Body of pancreas (tissue), 4 donors: ENCODE data around the gene TASL. TPM values are rescaled to one million over a fixed set of nuclear protein-coding genes. Genes with fewer than 3 reads are reported as not detected.

Source experiments
- ATAC-seq: fragments of 150-250 bp; one replicate; pipeline ENCODE4 v1.9.1; 2016
- DNase-seq, 4 donors: peaks; one replicate each; pipeline ENCODE4 v3.0.0-alpha.2; 2019
- H3K27ac ChIP-seq, 4 donors: fragments of 200-600 bp; sonication (generic); 1 replicate in 3 of 4; 2 replicates in 1 of 4; pipeline versions ENCODE4 v1.5.1 to v1.6.1; 2016 to 2019; ENCODE audit warnings: mild to moderate bottlenecking in 1 of 4, mixed read lengths in 1 of 4, moderate library complexity in 1 of 4
- H3K27me3 ChIP-seq, 2 donors: fragments of 200-600 bp; sonication (generic); one replicate each; pipeline ENCODE4 v1.6.0; 2016; ENCODE audit warnings: mild to moderate bottlenecking in 1 of 2
- H3K36me3 ChIP-seq, 2 donors: fragments of 200-600 bp; sonication (generic); replicated peaks in 1 of 2; 2 replicates each; pipeline ENCODE4 v1.5.1; 2016; ENCODE audit warnings: low read depth in 2 of 2; ENCODE audit not compliant: insufficient read depth in 1 of 2
- H3K4me1 ChIP-seq: fragments of 200-600 bp; sonication (generic); one replicate; pipeline ENCODE4 v1.6.0; 2016
- H3K4me3 ChIP-seq, 2 donors: fragments of 200-600 bp; sonication (generic); 1 replicate in 1 of 2; 2 replicates in 1 of 2; pipeline ENCODE4 v1.5.1; 2016 to 2019
- H3K9me3 ChIP-seq, 3 donors: fragments of 200-600 bp; sonication (generic); 1 replicate in 2 of 3; 2 replicates in 1 of 3; pipeline ENCODE4 v1.5.1; 2016
- POLR2A ChIP-seq, 3 donors: fragments of 450-650 bp; IDR thresholded peaks; one replicate each; pipeline ENCODE4 v1.6.1; 2016; ENCODE audit warnings: antibody characterized with exemption in 3 of 3, mild to moderate bottlenecking in 2 of 3
- WGBS, 2 donors: methylation state at CpG; one replicate each; pipeline ENCODE4 v1.1.5; 2017; 5-methylcytosine and 5-hydroxymethylcytosine counted together
- intact Hi-C: fragments of 100-400 bp; cut with DNase I; formaldehyde crosslinking; loops from one replicate; pipeline ENCODE4 v1.15.1; 2023
- total RNA-seq, 2 donors: library from RNA; depleted of rRNA; stranded (reverse); fragments of >200 nt; gene quantifications; one replicate each; pipeline ENCODE4 v1.1.0, GENCODE V29; 2016
- TF ChIP-seq, protein P1 (sequence below), 7 experiments: fragments of 450-650 bp in 4 of 7; fragments of 200-600 bp in 3 of 7; sonication (generic) in 3 of 7; IDR thresholded peaks; one replicate each; pipeline ENCODE4 v1.5.1; 2016 to 2019; ENCODE audit warnings: antibody characterized with exemption in 7 of 7

The TASL gene, protein sequence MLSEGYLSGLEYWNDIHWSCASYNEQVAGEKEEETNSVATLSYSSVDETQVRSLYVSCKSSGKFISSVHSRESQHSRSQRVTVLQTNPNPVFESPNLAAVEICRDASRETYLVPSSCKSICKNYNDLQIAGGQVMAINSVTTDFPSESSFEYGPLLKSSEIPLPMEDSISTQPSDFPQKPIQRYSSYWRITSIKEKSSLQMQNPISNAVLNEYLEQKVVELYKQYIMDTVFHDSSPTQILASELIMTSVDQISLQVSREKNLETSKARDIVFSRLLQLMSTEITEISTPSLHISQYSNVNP
- under 1 TPM in 1 of 2 donors, not detected in 1; 0.26 TPM for total RNA-seq

DNA sequence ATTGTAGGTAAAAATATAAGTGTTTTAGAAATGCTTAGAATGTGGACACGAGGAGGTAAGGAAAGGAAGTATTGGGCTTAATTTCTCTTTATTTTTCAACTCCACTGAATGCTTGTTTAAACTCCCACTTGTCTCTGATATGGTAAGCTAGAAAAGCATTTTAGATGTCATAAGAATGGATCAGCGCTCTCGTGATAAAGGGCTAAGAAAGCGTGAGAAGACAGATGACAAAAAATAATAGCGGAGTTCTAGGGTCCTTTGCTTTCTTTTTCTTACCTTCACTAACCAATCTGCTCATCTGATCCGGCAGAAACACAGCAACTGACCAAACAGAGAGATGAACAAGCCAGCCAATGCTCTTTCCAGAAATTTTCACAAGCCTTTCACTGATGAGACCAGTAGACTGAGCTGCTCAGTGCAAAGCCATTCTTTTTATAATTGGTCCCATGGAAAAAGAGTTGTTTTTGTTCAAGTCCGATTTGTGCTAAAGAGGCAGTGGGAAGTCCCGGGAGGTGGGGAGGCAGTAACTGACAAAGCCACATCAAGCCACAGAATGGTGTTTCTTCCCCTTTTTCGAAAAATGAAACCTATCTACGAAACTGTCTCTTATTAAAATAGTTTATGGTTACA lies at the start of gene TASL:
TSS of gene TASL (minus strand) at position 405 of the 630 bp plus-strand sequence. CDS start 17,411 bp downstream, outside the sequence.
- Histone ChIP-seq H3K4me1 (no peaks in the 10 kb centered on the region), H3K4me3 (no peak within 1 kb of the TSS), H3K36me3 (no peaks in the 10 kb centered on the region), H3K9me3 (no peaks in the 10 kb centered on the region), H3K27me3 (no peaks in the 10 kb centered on the region), H3K27ac (peak within 1 kb of the TSS in 1 of 4 donors; percentile 44)
- 53 to 77% methylated on average over 10 of the region's 10 CpGs for WGBS, 2 donors
- TF ChIP-seq, protein P1, sequence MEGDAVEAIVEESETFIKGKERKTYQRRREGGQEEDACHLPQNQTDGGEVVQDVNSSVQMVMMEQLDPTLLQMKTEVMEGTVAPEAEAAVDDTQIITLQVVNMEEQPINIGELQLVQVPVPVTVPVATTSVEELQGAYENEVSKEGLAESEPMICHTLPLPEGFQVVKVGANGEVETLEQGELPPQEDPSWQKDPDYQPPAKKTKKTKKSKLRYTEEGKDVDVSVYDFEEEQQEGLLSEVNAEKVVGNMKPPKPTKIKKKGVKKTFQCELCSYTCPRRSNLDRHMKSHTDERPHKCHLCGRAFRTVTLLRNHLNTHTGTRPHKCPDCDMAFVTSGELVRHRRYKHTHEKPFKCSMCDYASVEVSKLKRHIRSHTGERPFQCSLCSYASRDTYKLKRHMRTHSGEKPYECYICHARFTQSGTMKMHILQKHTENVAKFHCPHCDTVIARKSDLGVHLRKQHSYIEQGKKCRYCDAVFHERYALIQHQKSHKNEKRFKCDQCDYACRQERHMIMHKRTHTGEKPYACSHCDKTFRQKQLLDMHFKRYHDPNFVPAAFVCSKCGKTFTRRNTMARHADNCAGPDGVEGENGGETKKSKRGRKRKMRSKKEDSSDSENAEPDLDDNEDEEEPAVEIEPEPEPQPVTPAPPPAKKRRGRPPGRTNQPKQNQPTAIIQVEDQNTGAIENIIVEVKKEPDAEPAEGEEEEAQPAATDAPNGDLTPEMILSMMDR (IDR thresholded peaks at IDR 0.05): no peak
- peak in 1 of 3 donors; percentile 42 for TF ChIP-seq POLR2A (IDR thresholded peaks at IDR 0.05)
- DNase-seq (peak in 1 of 4 donors; percentile 7), ATAC-seq (no peak)
- intact Hi-C loops: no loop called here

DNA sequence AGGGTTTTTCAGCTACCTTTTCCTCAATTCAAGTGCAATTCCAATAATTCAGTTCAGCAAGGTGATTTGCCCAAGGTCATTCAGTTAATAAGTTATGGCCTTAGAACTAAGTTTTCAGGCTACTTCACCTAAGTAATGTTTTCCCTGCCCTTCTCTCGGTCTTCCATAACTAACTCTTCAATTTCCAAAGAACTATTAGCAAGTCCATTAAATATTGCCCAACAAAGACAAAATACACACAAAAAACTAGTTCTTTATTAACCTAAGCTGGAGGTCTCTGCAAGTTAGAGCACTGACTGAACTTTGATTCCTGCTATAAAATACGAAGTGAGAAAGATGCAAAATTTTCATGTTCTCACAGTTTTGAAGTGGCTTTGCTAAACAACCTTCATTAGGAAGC lies 48.8 kb upstream of the TASL start:
- H3K36me3 ChIP-seq: no peaks in the 10 kb centered on the region
- H3K27me3 ChIP-seq: no peaks in the 10 kb centered on the region
- ATAC-seq (no peak), DNase-seq (no peak)
- H3K27ac ChIP-seq: no peak overlapping the region
- 27 to 30% methylated on average over 2 of the region's 2 CpGs for WGBS, 2 donors
- no peaks in the 10 kb centered on the region for H3K4me1 ChIP-seq
- no peak for TF ChIP-seq POLR2A (IDR thresholded peaks at IDR 0.05)
- TF ChIP-seq, protein P1 (IDR thresholded peaks at IDR 0.05): no peak
- H3K9me3 ChIP-seq: no peaks in the 10 kb centered on the region
- intact Hi-C loops: no loop called here
- no peak overlapping the region for H3K4me3 ChIP-seq

DNA sequence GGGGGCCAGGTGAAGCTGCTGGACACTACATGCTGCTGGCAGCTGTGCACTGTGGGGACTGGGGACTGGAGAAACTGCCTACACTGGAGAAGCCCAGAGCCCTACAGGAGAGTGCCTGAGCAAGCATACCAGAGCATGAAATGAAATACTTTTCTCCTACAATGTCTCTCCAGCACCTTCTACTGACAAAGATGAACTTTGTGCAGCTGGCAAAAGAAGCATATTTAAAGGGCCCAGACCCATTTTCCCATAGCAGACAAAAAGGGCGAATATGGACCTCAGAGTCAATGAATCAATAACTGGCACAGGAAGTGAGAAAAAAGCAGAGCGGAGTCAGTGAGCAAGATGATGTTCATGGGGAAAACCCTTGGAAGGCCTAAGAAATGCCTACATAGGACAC lies 44.8 kb upstream of the TASL start:
- no peaks in the 10 kb centered on the region for H3K9me3 ChIP-seq
- no peak for DNase-seq
- intact Hi-C loops: no loop called here
- 92 to 94% methylated on average over 2 of the region's 2 CpGs for WGBS, 2 donors
- H3K4me3 ChIP-seq: no peak overlapping the region
- no peaks in the 10 kb centered on the region for H3K4me1 ChIP-seq
- no peak overlapping the region for H3K27ac ChIP-seq
- no peak for TF ChIP-seq POLR2A (IDR thresholded peaks at IDR 0.05)
- TF ChIP-seq, protein P1 (IDR thresholded peaks at IDR 0.05): no peak
- H3K27me3 ChIP-seq: no peaks in the 10 kb centered on the region
- H3K36me3 ChIP-seq: no peaks in the 10 kb centered on the region
- no peak for ATAC-seq

DNA sequence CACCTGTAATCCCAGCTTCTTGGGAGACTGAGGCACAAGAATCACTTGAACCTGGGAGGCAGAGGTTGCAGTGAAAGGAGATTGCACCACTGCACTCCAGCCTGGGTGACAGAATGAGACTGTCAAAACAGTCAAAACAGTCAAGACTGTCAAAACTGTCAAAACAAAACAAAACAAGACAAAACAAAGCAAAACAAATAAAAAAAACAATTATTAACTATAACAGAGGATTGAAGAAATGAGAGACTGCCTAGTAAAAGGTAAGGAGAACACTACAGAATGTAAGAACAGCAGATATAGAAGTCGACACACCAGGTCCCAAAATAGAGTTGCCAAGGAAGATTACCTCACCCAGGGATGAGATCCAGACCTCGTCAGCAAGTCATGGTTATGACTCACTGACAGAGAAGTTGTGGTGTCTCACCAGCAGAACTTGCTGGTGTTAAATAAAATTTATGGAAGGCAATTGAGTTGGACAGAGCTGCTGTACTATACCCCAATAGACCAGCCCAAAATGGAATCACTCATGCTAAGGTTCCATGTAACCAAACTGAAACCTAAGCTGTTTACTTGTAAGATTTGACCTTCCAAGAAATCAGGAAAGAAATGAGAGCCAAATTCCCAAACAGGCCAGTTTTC lies 43.5 kb upstream of the TASL start:
- Histone ChIP-seq H3K36me3 (no peaks in the 10 kb centered on the region), H3K27me3 (no peaks in the 10 kb centered on the region), H3K4me3 (no peak overlapping the region), H3K27ac (no peak overlapping the region), H3K4me1 (no peaks in the 10 kb centered on the region), H3K9me3 (no peaks in the 10 kb centered on the region)
- 36 to 55% methylated on average over 2 of the region's 2 CpGs for WGBS, 2 donors
- DNase-seq (peak in 1 of 4 donors; percentile 30), ATAC-seq (no peak)
- intact Hi-C loops: no loop called here
- TF ChIP-seq, protein P1 (IDR thresholded peaks at IDR 0.05): no peak
- no peak for TF ChIP-seq POLR2A (IDR thresholded peaks at IDR 0.05)
